Measurements from ENCODE around the gene USE1.

The USE1 gene

GRCh38 chr19:17240062-17240752 lies 25.1 kb downstream of the USE1 start:
- FAIRE-seq (no peak), DNase-seq (ENCODE audit: insufficient read length) (no peak)
- TF ChIP-seq TAF1 (IDR thresholded peaks at IDR 0.05; ENCODE audit: borderline replicate concordance, low read depth, low read length) (no peak), POLR2A (IDR thresholded peaks at IDR 0.05; ENCODE audit: low read depth, low read length) (no peak), POLR2AphosphoS5 (IDR thresholded peaks at IDR 0.05; ENCODE audit: low read depth, low read length) (no peak)

- FAIRE-seq (no peak), DNase-seq (ENCODE audit: insufficient read length) (no peak)
- TF ChIP-seq TAF1 (IDR thresholded peaks at IDR 0.05; ENCODE audit: borderline replicate concordance, low read depth, low read length) (no peak), POLR2AphosphoS5 (IDR thresholded peaks at IDR 0.05; ENCODE audit: low read depth, low read length) (no peak), POLR2A (IDR thresholded peaks at IDR 0.05; ENCODE audit: low read depth, low read length) (no peak)
Observed at GRCh38 chr19:17240826-17241399, 25.8 kb downstream of the USE1 start.

GRCh38 chr19:17242431-17243208 lies 27.5 kb downstream of the USE1 start:
- no peak for TF ChIP-seq POLR2A (IDR thresholded peaks at IDR 0.05; ENCODE audit: low read depth, low read length)
- TF ChIP-seq TAF1 (IDR thresholded peaks at IDR 0.05; ENCODE audit: borderline replicate concordance, low read depth, low read length), result no peak
- no peak for TF ChIP-seq POLR2AphosphoS5 (IDR thresholded peaks at IDR 0.05; ENCODE audit: low read depth, low read length)
- no peak for FAIRE-seq

GRCh38 chr19:17243211-17243829 lies 28.2 kb downstream of the USE1 start:
- no peak for TF ChIP-seq TAF1 (IDR thresholded peaks at IDR 0.05; ENCODE audit: borderline replicate concordance, low read depth, low read length)
- no peak for TF ChIP-seq POLR2AphosphoS5 (IDR thresholded peaks at IDR 0.05; ENCODE audit: low read depth, low read length)
- TF ChIP-seq POLR2A (IDR thresholded peaks at IDR 0.05; ENCODE audit: low read depth, low read length), result no peak
- FAIRE-seq (no peak), DNase-seq (ENCODE audit: insufficient read length) (no peak)

More at GRCh38 chr19:17242431-17243208, 27.5 kb downstream of the USE1 start:
- no peak for DNase-seq (ENCODE audit: insufficient read length)

GRCh38 chr19:17243830-17244617 lies 28.9 kb downstream of the USE1 start:
- TF ChIP-seq TAF1 (IDR thresholded peaks at IDR 0.05; ENCODE audit: borderline replicate concordance, low read depth, low read length) (no peak), POLR2A (IDR thresholded peaks at IDR 0.05; ENCODE audit: low read depth, low read length) (no peak), POLR2AphosphoS5 (IDR thresholded peaks at IDR 0.05; ENCODE audit: low read depth, low read length) (no peak)

GRCh38 chr19:17244618-17245534 lies 29.7 kb downstream of the USE1 start:
- DNase-seq (ENCODE audit: insufficient read length), result no peak
- FAIRE-seq, result no peak
- TF ChIP-seq POLR2AphosphoS5 (IDR thresholded peaks at IDR 0.05; ENCODE audit: low read depth, low read length) (no peak), TAF1 (IDR thresholded peaks at IDR 0.05; ENCODE audit: borderline replicate concordance, low read depth, low read length) (no peak), POLR2A (IDR thresholded peaks at IDR 0.05; ENCODE audit: low read depth, low read length) (no peak)

More at GRCh38 chr19:17243830-17244617, 28.9 kb downstream of the USE1 start:
- no peak for DNase-seq (ENCODE audit: insufficient read length)
- no peak for FAIRE-seq

GRCh38 chr19:17245535-17245984 lies 30.4 kb downstream of the USE1 start, which contains the start of gene NR2F6:
Gene NR2F6 (minus strand): TSS chr19:17245919. CDS start chr19:17245220, 699 bp downstream.
- FAIRE-seq (no peak), DNase-seq (ENCODE audit: insufficient read length) (no peak)
- no peak for TF ChIP-seq TAF1 (IDR thresholded peaks at IDR 0.05; ENCODE audit: borderline replicate concordance, low read depth, low read length)
- TF ChIP-seq POLR2A (IDR thresholded peaks at IDR 0.05; ENCODE audit: low read depth, low read length), result no peak
- TF ChIP-seq POLR2AphosphoS5 (IDR thresholded peaks at IDR 0.05; ENCODE audit: low read depth, low read length), result no peak

DNA sequence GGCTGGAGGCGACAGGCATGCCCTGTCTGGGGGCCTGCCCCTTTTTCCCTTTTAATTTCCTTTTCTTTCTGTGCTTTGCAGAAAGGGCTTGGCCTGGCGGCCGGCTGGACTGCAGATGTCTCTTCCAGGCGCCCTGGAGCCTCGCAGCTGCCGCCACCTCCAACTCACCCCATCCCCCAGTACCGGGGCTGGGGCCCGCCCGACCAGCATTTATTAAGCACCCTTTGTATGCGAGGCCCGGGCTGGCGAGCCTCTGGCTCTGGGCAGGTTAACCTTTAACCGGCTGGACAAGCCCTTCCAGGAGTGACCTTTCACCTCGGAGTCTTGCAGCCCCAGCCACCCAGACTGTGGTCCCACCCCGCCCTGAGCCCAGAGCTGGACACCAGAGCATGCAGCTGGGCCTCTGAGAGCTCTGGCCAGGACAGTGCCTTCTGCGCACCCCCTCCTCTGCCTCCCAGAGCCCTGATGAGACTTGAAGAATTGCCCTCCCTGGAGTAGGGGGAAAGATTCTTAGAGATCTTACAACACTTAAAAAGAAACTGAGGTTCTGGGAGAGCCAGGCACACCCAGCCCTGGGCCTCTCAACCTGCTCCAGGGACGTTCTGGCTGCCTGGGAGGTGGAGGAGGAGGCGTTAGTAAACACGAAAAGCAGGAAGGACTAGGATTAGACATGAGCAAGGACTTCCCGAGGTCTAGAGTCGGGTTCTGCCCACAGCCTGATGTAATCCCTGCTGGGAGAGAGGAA lies 31.7 kb downstream of the USE1 start:
- FAIRE-seq (no peak), DNase-seq (ENCODE audit: insufficient read length) (no peak)
- TF ChIP-seq TAF1 (IDR thresholded peaks at IDR 0.05; ENCODE audit: borderline replicate concordance, low read depth, low read length), result no peak
- TF ChIP-seq POLR2AphosphoS5 (IDR thresholded peaks at IDR 0.05; ENCODE audit: low read depth, low read length), result no peak
- no peak for TF ChIP-seq POLR2A (IDR thresholded peaks at IDR 0.05; ENCODE audit: low read depth, low read length)

Measured in GM12892 (cell line).